K562 (cell line): ENCODE data around the gene RTP3. TPM values are rescaled to one million over a fixed set of nuclear protein-coding genes. Genes with fewer than 3 reads are reported as not detected.

Experiments
- CC2D1A ChIP-seq: fragments of 450-650 bp; IDR thresholded peaks from 2 replicates; pipeline ENCODE4 v1.6.1; 2017; ENCODE audit warnings: mild to moderate bottlenecking
- EWSR1 ChIP-seq: fragments of 450-650 bp; IDR thresholded peaks from 2 replicates; pipeline ENCODE4 v1.6.1; 2018; ENCODE audit warnings: borderline replicate concordance, mild to moderate bottlenecking, low read depth, moderate library complexity; ENCODE audit not compliant: partially characterized antibody
- GATAD2B ChIP-seq: fragments of 450-650 bp; IDR thresholded peaks from 2 replicates; pipeline ENCODE4 v1.6.1; 2017; ENCODE audit warnings: mild to moderate bottlenecking, borderline replicate concordance
- PHB ChIP-seq: fragments of 250-450 bp; sonication (Bioruptor Pico); IDR thresholded peaks from 2 replicates; pipeline ENCODE4 v1.5.0; 2021
- SIN3A ChIP-seq, 2 experiments: fragments of 150-350 bp in 1 of 2; IDR thresholded peaks; 2 replicates each; pipeline ENCODE4 v1.6.1; 2011 to 2016; ENCODE audit warnings: borderline replicate concordance in 2 of 2, low read depth in 2 of 2, low read length in 2 of 2, mild to moderate bottlenecking in 2 of 2, moderate library complexity in 2 of 2; ENCODE audit not compliant: control insufficient read depth in 1 of 2
- SP1 ChIP-seq: sonication (generic); formaldehyde crosslinking; IDR thresholded peaks from 2 replicates; pipeline ENCODE4 v1.8.1; 2022; ENCODE audit warnings: mild to moderate bottlenecking, missing genetic modification reagents
- TAF1 ChIP-seq: IDR thresholded peaks from 2 replicates; pipeline ENCODE4 v1.6.1; 2011; ENCODE audit warnings: mild to moderate bottlenecking, low read length, moderate library complexity; ENCODE audit not compliant: insufficient read depth, control insufficient read depth, severe bottlenecking; ENCODE audit errors: extremely low read depth
- ZNF584 ChIP-seq: fragments of 200-800 bp; sonication (Bioruptor generic); IDR thresholded peaks from 2 replicates; pipeline ENCODE4 v1.6.1; 2016; ENCODE audit warnings: low read depth, mild to moderate bottlenecking, missing genetic modification characterization, missing compliant biosample characterization
- polyA plus RNA-seq, 8 experiments: library from polyadenylated mRNA; depleted of rRNA in 4 of 8; stranded (reverse) in 5 of 8; unstranded in 3 of 8; fragments of >200 nt; fragmentation: Nextera tagmentation in 2 of 8; fragmentation: Illumina TruSeq in 1 of 8; extraction: Ambion mirVana in 2 of 8; extraction: Trizol in 1 of 8; gene quantifications; 2 replicates each; pipeline versions ENCODE4 v1.2.1 to v1.2.3, GENCODE V29; 2011 to 2014; ENCODE audit warnings: inconsistent platforms in 1 of 8, missing spikeins in 1 of 8
- total RNA-seq, 7 experiments: library from RNA; depleted of rRNA in 6 of 7; stranded (reverse); fragments of >200 nt in 6 of 7; fragmentation: Illumina TruSeq in 2 of 7; extraction: Trizol in 2 of 7; gene quantifications; 2 replicates each; pipeline versions ENCODE4 v1.2.1 to v1.2.3, GENCODE V29; 2011 to 2021; ENCODE audit warnings: low replicate concordance in 1 of 7
- TF ChIP-seq, protein P1 (sequence below): fragments of 450-650 bp; IDR thresholded peaks from 2 replicates; pipeline ENCODE4 v1.6.1; 2016; ENCODE audit warnings: mild to moderate bottlenecking, moderate library complexity
- TF ChIP-seq, protein P2 (sequence below): fragments of 450-650 bp; IDR thresholded peaks from 2 replicates; pipeline ENCODE4 v1.6.1; 2018; ENCODE audit not compliant: partially characterized antibody
- TF ChIP-seq, protein P3 (sequence below): sonication (generic); formaldehyde crosslinking; IDR thresholded peaks from 2 replicates; pipeline ENCODE4 v1.8.0; 2022; ENCODE audit warnings: mild to moderate bottlenecking, missing genetic modification reagents

RTP3 gene
- total and polyA plus RNA-seq, 9 of the 15 experiments (the other 6 are each of a cell fraction or from before 2014, with no cell fraction given): not detected

DNA sequence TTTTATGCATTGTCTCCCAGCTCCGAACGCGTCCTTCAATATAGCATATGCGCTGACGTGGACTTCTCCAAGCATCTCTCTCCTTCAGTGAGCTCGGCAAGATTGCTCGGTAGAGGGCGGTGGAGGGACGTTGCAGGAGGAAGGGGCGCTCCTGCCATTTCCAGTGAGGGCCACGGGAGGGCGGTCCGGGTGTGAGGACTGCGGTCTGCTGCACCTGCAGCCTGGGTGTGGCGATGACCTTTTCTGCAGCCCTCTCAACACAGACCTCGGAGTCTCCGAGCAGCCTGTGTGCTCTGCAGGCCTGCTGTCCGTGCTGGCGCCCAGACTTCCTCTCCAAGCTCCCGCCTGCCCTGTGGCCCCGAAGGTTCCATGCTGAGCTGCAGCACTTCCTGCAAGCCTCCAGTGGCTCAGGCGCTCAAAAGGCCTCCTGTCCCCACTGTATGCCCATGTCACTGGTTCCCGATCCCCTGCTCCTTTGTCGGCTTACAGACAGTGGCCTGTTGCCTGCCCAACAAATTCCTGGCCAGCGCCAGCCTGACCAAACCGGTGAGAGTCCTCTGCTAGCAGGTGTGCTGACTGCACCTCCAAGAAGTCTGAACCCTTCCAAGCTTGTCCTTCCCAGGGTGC lies 8.9 kb upstream of the RTP3 start (continued):
- TF ChIP-seq, protein P1, sequence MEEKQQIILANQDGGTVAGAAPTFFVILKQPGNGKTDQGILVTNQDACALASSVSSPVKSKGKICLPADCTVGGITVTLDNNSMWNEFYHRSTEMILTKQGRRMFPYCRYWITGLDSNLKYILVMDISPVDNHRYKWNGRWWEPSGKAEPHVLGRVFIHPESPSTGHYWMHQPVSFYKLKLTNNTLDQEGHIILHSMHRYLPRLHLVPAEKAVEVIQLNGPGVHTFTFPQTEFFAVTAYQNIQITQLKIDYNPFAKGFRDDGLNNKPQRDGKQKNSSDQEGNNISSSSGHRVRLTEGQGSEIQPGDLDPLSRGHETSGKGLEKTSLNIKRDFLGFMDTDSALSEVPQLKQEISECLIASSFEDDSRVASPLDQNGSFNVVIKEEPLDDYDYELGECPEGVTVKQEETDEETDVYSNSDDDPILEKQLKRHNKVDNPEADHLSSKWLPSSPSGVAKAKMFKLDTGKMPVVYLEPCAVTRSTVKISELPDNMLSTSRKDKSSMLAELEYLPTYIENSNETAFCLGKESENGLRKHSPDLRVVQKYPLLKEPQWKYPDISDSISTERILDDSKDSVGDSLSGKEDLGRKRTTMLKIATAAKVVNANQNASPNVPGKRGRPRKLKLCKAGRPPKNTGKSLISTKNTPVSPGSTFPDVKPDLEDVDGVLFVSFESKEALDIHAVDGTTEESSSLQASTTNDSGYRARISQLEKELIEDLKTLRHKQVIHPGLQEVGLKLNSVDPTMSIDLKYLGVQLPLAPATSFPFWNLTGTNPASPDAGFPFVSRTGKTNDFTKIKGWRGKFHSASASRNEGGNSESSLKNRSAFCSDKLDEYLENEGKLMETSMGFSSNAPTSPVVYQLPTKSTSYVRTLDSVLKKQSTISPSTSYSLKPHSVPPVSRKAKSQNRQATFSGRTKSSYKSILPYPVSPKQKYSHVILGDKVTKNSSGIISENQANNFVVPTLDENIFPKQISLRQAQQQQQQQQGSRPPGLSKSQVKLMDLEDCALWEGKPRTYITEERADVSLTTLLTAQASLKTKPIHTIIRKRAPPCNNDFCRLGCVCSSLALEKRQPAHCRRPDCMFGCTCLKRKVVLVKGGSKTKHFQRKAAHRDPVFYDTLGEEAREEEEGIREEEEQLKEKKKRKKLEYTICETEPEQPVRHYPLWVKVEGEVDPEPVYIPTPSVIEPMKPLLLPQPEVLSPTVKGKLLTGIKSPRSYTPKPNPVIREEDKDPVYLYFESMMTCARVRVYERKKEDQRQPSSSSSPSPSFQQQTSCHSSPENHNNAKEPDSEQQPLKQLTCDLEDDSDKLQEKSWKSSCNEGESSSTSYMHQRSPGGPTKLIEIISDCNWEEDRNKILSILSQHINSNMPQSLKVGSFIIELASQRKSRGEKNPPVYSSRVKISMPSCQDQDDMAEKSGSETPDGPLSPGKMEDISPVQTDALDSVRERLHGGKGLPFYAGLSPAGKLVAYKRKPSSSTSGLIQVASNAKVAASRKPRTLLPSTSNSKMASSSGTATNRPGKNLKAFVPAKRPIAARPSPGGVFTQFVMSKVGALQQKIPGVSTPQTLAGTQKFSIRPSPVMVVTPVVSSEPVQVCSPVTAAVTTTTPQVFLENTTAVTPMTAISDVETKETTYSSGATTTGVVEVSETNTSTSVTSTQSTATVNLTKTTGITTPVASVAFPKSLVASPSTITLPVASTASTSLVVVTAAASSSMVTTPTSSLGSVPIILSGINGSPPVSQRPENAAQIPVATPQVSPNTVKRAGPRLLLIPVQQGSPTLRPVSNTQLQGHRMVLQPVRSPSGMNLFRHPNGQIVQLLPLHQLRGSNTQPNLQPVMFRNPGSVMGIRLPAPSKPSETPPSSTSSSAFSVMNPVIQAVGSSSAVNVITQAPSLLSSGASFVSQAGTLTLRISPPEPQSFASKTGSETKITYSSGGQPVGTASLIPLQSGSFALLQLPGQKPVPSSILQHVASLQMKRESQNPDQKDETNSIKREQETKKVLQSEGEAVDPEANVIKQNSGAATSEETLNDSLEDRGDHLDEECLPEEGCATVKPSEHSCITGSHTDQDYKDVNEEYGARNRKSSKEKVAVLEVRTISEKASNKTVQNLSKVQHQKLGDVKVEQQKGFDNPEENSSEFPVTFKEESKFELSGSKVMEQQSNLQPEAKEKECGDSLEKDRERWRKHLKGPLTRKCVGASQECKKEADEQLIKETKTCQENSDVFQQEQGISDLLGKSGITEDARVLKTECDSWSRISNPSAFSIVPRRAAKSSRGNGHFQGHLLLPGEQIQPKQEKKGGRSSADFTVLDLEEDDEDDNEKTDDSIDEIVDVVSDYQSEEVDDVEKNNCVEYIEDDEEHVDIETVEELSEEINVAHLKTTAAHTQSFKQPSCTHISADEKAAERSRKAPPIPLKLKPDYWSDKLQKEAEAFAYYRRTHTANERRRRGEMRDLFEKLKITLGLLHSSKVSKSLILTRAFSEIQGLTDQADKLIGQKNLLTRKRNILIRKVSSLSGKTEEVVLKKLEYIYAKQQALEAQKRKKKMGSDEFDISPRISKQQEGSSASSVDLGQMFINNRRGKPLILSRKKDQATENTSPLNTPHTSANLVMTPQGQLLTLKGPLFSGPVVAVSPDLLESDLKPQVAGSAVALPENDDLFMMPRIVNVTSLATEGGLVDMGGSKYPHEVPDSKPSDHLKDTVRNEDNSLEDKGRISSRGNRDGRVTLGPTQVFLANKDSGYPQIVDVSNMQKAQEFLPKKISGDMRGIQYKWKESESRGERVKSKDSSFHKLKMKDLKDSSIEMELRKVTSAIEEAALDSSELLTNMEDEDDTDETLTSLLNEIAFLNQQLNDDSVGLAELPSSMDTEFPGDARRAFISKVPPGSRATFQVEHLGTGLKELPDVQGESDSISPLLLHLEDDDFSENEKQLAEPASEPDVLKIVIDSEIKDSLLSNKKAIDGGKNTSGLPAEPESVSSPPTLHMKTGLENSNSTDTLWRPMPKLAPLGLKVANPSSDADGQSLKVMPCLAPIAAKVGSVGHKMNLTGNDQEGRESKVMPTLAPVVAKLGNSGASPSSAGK: peak; percentile 73
- TF ChIP-seq ZNF584 (CRISPR knock-in tag) (no peak), TAF1 (no peak), GATAD2B (0 out of 2 replicates have a peak, but pooled peaks have one; percentile 74), SIN3A (IDR thresholded peaks at IDR 0.05; ENCODE audit: borderline replicate concordance in 2 of 2, control insufficient read depth in 1 of 2, low read depth in 2 of 2, low read length in 2 of 2) (0 out of 4 replicates have a peak, but pooled peaks of 1 of the 2 experiments have one; percentile 21), SP1 (CRISPR knock-in tag) (peak; percentile 90), EWSR1 (no peak), PHB (CRISPR knock-in tag) (no peak), CC2D1A (peak; percentile 97)
- TF ChIP-seq, protein P2, sequence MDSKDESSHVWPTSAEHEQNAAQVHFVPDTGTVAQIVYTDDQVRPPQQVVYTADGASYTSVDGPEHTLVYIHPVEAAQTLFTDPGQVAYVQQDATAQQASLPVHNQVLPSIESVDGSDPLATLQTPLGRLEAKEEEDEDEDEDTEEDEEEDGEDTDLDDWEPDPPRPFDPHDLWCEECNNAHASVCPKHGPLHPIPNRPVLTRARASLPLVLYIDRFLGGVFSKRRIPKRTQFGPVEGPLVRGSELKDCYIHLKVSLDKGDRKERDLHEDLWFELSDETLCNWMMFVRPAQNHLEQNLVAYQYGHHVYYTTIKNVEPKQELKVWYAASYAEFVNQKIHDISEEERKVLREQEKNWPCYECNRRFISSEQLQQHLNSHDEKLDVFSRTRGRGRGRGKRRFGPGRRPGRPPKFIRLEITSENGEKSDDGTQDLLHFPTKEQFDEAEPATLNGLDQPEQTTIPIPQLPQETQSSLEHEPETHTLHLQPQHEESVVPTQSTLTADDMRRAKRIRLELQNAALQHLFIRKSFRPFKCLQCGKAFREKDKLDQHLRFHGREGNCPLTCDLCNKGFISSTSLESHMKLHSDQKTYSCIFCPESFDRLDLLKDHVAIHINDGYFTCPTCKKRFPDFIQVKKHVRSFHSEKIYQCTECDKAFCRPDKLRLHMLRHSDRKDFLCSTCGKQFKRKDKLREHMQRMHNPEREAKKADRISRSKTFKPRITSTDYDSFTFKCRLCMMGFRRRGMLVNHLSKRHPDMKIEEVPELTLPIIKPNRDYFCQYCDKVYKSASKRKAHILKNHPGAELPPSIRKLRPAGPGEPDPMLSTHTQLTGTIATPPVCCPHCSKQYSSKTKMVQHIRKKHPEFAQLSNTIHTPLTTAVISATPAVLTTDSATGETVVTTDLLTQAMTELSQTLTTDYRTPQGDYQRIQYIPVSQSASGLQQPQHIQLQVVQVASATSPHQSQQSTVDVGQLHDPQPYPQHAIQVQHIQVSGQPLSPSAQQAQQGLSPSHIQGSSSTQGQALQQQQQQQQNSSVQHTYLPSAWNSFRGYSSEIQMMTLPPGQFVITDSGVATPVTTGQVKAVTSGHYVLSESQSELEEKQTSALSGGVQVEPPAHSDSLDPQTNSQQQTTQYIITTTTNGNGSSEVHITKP: no peak
- TF ChIP-seq, protein P3, sequence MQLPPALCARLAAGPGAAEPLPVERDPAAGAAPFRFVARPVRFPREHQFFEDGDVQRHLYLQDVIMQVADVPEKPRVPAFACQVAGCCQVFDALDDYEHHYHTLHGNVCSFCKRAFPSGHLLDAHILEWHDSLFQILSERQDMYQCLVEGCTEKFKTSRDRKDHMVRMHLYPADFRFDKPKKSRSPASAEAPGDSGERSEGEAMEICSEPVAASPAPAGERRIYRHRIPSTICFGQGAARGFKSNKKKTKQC (CRISPR knock-in tag): peak; percentile 55
